Colonic mucosa (tissue), 4 donors: ENCODE data around the gene PHKA1. TPM values are rescaled to one million over a fixed set of nuclear protein-coding genes. Genes with fewer than 3 reads are reported as not detected.

Experiments
- DNase-seq: peaks from one replicate; pipeline ENCODE4 v3.0.0-alpha.2; 2020
- H3K27ac ChIP-seq: fragments of 200-600 bp; one replicate; pipeline ENCODE4 v1.8.0; 2021
- H3K27me3 ChIP-seq: fragments of 200-600 bp; one replicate; pipeline ENCODE4 v1.8.0; 2021
- H3K36me3 ChIP-seq: fragments of 200-600 bp; one replicate; pipeline ENCODE4 v1.8.0; 2021
- H3K4me1 ChIP-seq: fragments of 200-600 bp; one replicate; pipeline ENCODE4 v1.8.0; 2021; ENCODE audit warnings: mild to moderate bottlenecking
- H3K4me3 ChIP-seq: fragments of 200-600 bp; one replicate; pipeline ENCODE4 v1.8.0; 2021
- H3K9ac ChIP-seq, 2 donors: one replicate each; pipeline ENCODE4 v1.7.0; 2013; ENCODE audit warnings: control low read depth in 2 of 2, low read depth in 2 of 2, low read length in 2 of 2
- H3K9me3 ChIP-seq: fragments of 200-600 bp; one replicate; pipeline ENCODE4 v1.8.0; 2021
- CTCF ChIP-seq: fragments of 200-600 bp; IDR thresholded peaks from one replicate; pipeline ENCODE4 v1.8.0; 2022; ENCODE audit warnings: antibody characterized with exemption, mild to moderate bottlenecking
- intact Hi-C: fragments of 100-400 bp; cut with DNase I; formaldehyde crosslinking; loops from one replicate; pipeline ENCODE4 v1.14.1; 2022
- total RNA-seq, 2 donors: library from RNA; stranded (reverse); fragmentation: NEBNext Ultra II Directional in 1 of 2; extraction: Animal tissue kit (Norgen Biotek cat#: 25700) in 1 of 2; gene quantifications; one replicate each; pipeline ENCODE4 v1.2.1, GENCODE V29; 2021
- donor health status: healthy.
- donor health status: DM: no; HTN: no; CAD: no.
- donor health status: DM: no; HTN: no; CAD: no.

Gene PHKA1
- total RNA-seq, 2 donors from 2014 or later = 4.2 to 4.7 TPM

DNA sequence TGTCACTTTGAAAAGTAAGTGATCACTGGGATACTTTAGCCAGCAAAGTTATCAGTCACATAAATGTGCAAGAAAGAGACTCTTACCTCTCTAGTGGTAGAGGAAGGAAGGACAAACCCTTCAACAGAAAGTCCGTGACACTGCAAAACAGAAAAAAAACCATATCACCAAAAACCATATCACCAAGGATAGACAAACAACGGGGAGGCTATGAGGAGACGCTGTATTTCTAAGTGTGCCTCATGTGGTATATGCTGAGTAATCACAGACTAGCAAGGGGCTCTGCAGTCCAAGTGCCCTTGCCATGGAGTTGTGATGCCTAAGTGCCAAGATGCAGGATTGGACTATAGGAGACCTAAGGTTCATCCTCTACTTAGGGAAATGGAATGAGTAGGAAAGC is 129.9 kb downstream of the PHKA1 start:
- H3K9ac ChIP-seq = no peak overlapping the region
- no peak for TF ChIP-seq CTCF
- no peaks in the 10 kb centered on the region for H3K9me3 ChIP-seq
- H3K4me3 ChIP-seq = no peak overlapping the region
- no peak overlapping the region for H3K27ac ChIP-seq
- H3K4me1 ChIP-seq = no peaks in the 10 kb centered on the region
- DNase-seq = no peak
- H3K27me3 ChIP-seq = no peaks in the 10 kb centered on the region
- intact Hi-C loops = no loop called here
- no peaks in the 10 kb centered on the region for H3K36me3 ChIP-seq

DNA sequence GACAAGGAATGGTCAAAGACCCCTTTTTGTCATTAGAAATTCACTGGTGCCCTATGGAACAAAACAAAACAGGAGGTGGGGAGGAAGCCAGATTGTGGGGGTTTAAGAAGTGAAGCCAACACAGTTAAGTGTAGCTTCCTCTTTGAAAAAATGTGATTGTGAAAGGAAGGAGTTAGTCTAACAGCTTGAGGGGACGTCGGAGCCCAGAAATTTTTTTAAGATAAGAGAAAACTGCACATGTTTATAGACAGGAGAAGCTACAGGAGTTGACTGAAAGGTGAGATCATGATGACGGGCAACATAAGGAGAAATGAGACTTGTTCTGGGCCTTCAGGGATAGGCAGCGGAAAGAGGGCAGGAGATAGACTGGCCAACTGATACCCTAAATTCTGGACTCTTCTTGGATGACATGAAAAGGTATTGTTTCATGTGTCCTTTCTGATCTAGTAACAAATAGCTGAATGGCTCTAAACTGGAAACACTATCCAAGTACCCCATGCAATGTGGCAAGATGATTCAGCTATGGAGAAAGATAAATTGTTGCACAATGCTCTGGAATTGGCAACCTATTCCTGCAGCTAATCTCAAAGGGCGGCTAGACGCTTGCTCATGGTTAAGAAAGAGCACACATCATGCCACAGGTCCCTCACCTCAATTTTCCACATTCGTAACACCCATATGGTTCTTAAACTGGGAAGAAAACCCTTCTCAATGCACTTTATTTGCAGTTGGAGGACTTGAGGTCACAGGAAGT is 137.8 kb downstream of the PHKA1 start:
- intact Hi-C loops = no loop called here
- H3K4me3 ChIP-seq = no peak overlapping the region
- H3K4me1 ChIP-seq = no peaks in the 10 kb centered on the region
- no peak overlapping the region for H3K27ac ChIP-seq
- H3K36me3 ChIP-seq = no peaks in the 10 kb centered on the region
- DNase-seq = no peak
- no peaks in the 10 kb centered on the region for H3K27me3 ChIP-seq
- no peak overlapping the region for H3K9ac ChIP-seq
- H3K9me3 ChIP-seq = no peaks in the 10 kb centered on the region
- no peak for TF ChIP-seq CTCF

GRCh38 chrX:72573158-72573511 is 141.0 kb downstream of the PHKA1 start:
- no peaks in the 10 kb centered on the region for H3K9me3 ChIP-seq
- intact Hi-C loops = no loop called here
- no peaks in the 10 kb centered on the region for H3K27me3 ChIP-seq
- no peak overlapping the region for H3K9ac ChIP-seq
- H3K4me1 ChIP-seq = no peaks in the 10 kb centered on the region
- no peak for DNase-seq
- peak overlapping the region; percentile 47 for H3K4me3 ChIP-seq
- H3K27ac ChIP-seq = no peak overlapping the region
- TF ChIP-seq CTCF = no peak
- H3K36me3 ChIP-seq = no peaks in the 10 kb centered on the region

GRCh38 chrX:72572248-72573157 is 141.6 kb downstream of the PHKA1 start, which contains the start of gene HDAC8:
Gene HDAC8, minus strand, starts transcription at chrX:72572843. Its CDS starts 82 bp downstream, at chrX:72572761.
- H3K4me3 ChIP-seq = peak within 1 kb of the TSS; percentile 47
- H3K27me3 ChIP-seq = no peaks in the 10 kb centered on the region
- peak; percentile 72 for DNase-seq
- no peaks in the 10 kb centered on the region for H3K4me1 ChIP-seq
- no peaks in the 10 kb centered on the region for H3K36me3 ChIP-seq
- H3K27ac ChIP-seq = no peak within 1 kb of the TSS
- H3K9ac ChIP-seq = peak within 1 kb of the TSS; percentile 64 to 75
- no peak for TF ChIP-seq CTCF
- H3K9me3 ChIP-seq = no peaks in the 10 kb centered on the region
- intact Hi-C loops = no loop called here

- no peak overlapping the region for H3K9ac ChIP-seq
- no peaks in the 10 kb centered on the region for H3K36me3 ChIP-seq
- no peaks in the 10 kb centered on the region for H3K27me3 ChIP-seq
- TF ChIP-seq CTCF = no peak
- intact Hi-C loops = no loop called here
- no peak overlapping the region for H3K27ac ChIP-seq
- H3K9me3 ChIP-seq = no peaks in the 10 kb centered on the region
- DNase-seq = no peak
- no peak overlapping the region for H3K4me3 ChIP-seq
- no peaks in the 10 kb centered on the region for H3K4me1 ChIP-seq
Observed at GRCh38 chrX:72569786-72570185, 144.3 kb downstream of the PHKA1 start.
